ENCODE data around the gene SWAP70.

DNA sequence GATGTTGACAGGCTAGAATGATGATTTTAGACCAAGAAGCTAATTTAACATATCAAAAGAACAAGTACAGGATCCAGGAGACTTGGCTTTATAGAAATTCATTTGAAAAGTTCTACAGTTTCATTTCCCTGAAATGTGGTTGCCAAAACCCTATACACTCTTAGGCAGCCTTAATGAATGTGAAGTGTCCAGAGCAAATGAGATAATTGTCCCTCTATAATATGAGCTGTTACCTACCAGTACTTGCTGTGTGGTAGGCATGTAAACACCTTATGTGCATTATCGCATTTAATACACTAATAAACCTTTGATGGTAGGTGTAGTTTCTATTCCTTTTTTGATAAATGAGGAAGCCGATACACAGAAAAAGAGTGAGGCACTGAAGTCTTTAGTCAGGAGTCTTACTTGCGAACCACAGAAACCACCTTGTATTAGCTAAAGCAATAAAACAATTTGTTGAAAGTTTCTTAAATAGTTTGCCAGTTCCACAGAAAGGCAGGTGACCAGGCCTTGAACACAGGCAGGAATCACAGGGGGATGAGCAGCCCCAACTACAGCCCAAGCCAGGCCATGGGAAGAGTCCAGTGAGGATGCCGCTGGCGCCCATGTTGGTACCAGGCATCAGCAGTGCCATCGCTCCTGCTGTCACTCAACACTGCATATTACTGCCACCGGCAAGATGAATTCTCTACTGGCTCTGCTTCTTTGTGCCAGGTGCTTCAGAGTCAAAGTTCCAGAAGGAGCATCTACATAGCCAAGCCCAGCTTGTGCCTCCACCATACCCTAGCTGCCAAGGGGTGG, 81.7 kb downstream of the SWAP70 start:
- TF ChIP-seq, protein P1, sequence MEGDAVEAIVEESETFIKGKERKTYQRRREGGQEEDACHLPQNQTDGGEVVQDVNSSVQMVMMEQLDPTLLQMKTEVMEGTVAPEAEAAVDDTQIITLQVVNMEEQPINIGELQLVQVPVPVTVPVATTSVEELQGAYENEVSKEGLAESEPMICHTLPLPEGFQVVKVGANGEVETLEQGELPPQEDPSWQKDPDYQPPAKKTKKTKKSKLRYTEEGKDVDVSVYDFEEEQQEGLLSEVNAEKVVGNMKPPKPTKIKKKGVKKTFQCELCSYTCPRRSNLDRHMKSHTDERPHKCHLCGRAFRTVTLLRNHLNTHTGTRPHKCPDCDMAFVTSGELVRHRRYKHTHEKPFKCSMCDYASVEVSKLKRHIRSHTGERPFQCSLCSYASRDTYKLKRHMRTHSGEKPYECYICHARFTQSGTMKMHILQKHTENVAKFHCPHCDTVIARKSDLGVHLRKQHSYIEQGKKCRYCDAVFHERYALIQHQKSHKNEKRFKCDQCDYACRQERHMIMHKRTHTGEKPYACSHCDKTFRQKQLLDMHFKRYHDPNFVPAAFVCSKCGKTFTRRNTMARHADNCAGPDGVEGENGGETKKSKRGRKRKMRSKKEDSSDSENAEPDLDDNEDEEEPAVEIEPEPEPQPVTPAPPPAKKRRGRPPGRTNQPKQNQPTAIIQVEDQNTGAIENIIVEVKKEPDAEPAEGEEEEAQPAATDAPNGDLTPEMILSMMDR (conservative IDR thresholded peaks at IDR 0.05; ENCODE audit: low read length) = no peak
- no peak for TF ChIP-seq EZH2phosphoT487 (IDR thresholded peaks at IDR 0.05; ENCODE audit: borderline replicate concordance)
